B cell (primary cell): ENCODE data around the gene NUP62. TPM values are rescaled to one million over a fixed set of nuclear protein-coding genes. Genes with fewer than 3 reads are reported as not detected.

Source experiments
- ATAC-seq: fragments of 200-7000 bp; cut with Tn5 transposase; one replicate; pipeline ENCODE4 v1.10.0; 2021; ENCODE audit warnings: low read depth, mild to moderate bottlenecking, moderate number of reproducible peaks, moderate library complexity
- CTCF ChIA-PET: fragments of 350-600 bp; sonication (Branson Sonifier 250); formaldehyde crosslinking; loops from one replicate; lab custom pipeline; 2021; ENCODE audit warnings: antibody characterized with exemption, inconsistent platforms; lab: Charles Lee
- POLR2A ChIA-PET: fragments of 350-600 bp; sonication (Branson Sonifier 250); formaldehyde crosslinking; loops from one replicate; lab custom pipeline; 2021; ENCODE audit warnings: antibody characterized with exemption; lab: Charles Lee
- DNase-seq: peaks from one replicate; pipeline ENCODE4 v3.0.0; 2013
- H2AFZ ChIP-seq: 2 replicates; pipeline ENCODE4 v1.6.1; 2012; ENCODE audit warnings: mild to moderate bottlenecking, low read depth, low read length; ENCODE audit not compliant: insufficient read depth, poor library complexity, severe bottlenecking
- H3K27ac ChIP-seq, 2 donors: 1 replicate in 1 of 2; 2 replicates in 1 of 2; pipeline ENCODE4 v1.5.1; 2012 to 2013; ENCODE audit warnings: low read length in 2 of 2, mild to moderate bottlenecking in 2 of 2, moderate library complexity in 1 of 2
- H3K27me3 ChIP-seq, 4 experiments: fragments of 200-600 bp in 1 of 4; sonication (generic) in 1 of 4; replicated peaks in 1 of 4; 1 replicate in 2 of 4; 2 replicates in 2 of 4; pipeline versions ENCODE4 v1.6.1 to v1.7.0; 2013 to 2016; ENCODE audit warnings: low read length in 3 of 4, mild to moderate bottlenecking in 2 of 4, mixed read lengths in 1 of 4, moderate library complexity in 1 of 4; ENCODE audit not compliant: insufficient read depth in 4 of 4, control insufficient read depth in 3 of 4; ENCODE audit errors: control extremely low read depth in 1 of 4
- H3K36me3 ChIP-seq, 2 experiments: replicated peaks in 1 of 2; 1 replicate in 1 of 2; 2 replicates in 1 of 2; pipeline versions ENCODE4 v1.6.1 to v1.7.1; 2013; ENCODE audit warnings: low read length in 1 of 2; ENCODE audit not compliant: insufficient read depth in 2 of 2, control insufficient read depth in 1 of 2; ENCODE audit errors: control extremely low read depth in 1 of 2, extremely low read depth in 1 of 2
- H3K4me1 ChIP-seq, 2 donors: fragments of 200-600 bp in 1 of 2; sonication (generic) in 1 of 2; 1 replicate in 1 of 2; 2 replicates in 1 of 2; pipeline versions ENCODE4 v1.5.1 to v1.6.1; 2013 to 2017; ENCODE audit warnings: low read length in 2 of 2; ENCODE audit not compliant: control insufficient read depth in 2 of 2, insufficient read depth in 2 of 2
- H3K4me2 ChIP-seq: replicated peaks from 2 replicates; pipeline ENCODE3; 2012; ENCODE audit warnings: mild to moderate bottlenecking, low read depth, low read length; ENCODE audit not compliant: poor library complexity, severe bottlenecking
- H3K4me3 ChIP-seq, 5 experiments: fragments of 200-600 bp in 1 of 5; sonication (generic) in 1 of 5; 1 replicate in 3 of 5; 2 replicates in 2 of 5; pipeline versions ENCODE4 v1.5.1 to v1.7.0; 2011 to 2016; ENCODE audit warnings: low read length in 4 of 5, mild to moderate bottlenecking in 4 of 5, low read depth in 2 of 5, control low read depth in 1 of 5, moderate library complexity in 1 of 5; ENCODE audit not compliant: insufficient read depth in 1 of 5; ENCODE audit errors: control extremely low read depth in 1 of 5, extremely low read depth in 1 of 5
- H3K79me2 ChIP-seq: fragments of 200-600 bp; sonication (generic); one replicate; pipeline ENCODE4 v1.6.0; 2016; ENCODE audit warnings: low read length; ENCODE audit not compliant: control insufficient read depth, insufficient read depth
- H3K9ac ChIP-seq: fragments of 200-600 bp; sonication (generic); 2 replicates; pipeline ENCODE4 v1.6.1; 2017; ENCODE audit warnings: mild to moderate bottlenecking, low read length, moderate library complexity
- H3K9me3 ChIP-seq, 3 donors: one replicate each; pipeline versions ENCODE4 v1.6.1 to v1.7.1; 2013; ENCODE audit warnings: low read length in 2 of 3; ENCODE audit not compliant: control insufficient read depth in 2 of 3, insufficient read depth in 1 of 3; ENCODE audit errors: control extremely low read depth in 1 of 3
- H4K20me1 ChIP-seq: 2 replicates; pipeline ENCODE4 v1.6.0; 2012; ENCODE audit warnings: mild to moderate bottlenecking, low read length; ENCODE audit not compliant: insufficient read depth, control insufficient read depth, poor library complexity, severe bottlenecking
- H3K27ac Mint-ChIP-seq: one replicate; pipeline ENCODE4 v1.8.0; 2021; ENCODE audit warnings: mixed read lengths
- H3K27me3 Mint-ChIP-seq: one replicate; pipeline ENCODE4 v1.8.0; 2021; ENCODE audit warnings: mixed read lengths
- H3K4me1 Mint-ChIP-seq: one replicate; pipeline ENCODE4 v1.8.0; 2021; ENCODE audit warnings: mixed read lengths
- H3K4me3 Mint-ChIP-seq: one replicate; pipeline ENCODE4 v1.8.0; 2021; ENCODE audit warnings: mixed read lengths
- H3K9me3 Mint-ChIP-seq: one replicate; pipeline ENCODE4 v1.8.0; 2022; ENCODE audit warnings: mixed read lengths; ENCODE audit not compliant: insufficient read depth
- EZH2 ChIP-seq: IDR thresholded peaks from 2 replicates; pipeline ENCODE4 v1.6.1; 2012; ENCODE audit warnings: borderline replicate concordance, low read depth, mild to moderate bottlenecking, moderate library complexity, low read length; ENCODE audit not compliant: insufficient read depth, poor library complexity, severe bottlenecking
- WGBS: methylation state at CpG from one replicate; pipeline ENCODE4 v1.1.5; 2013; ENCODE audit warnings: missing lambda C conversion rate; ENCODE audit not compliant: insufficient coverage; 5-methylcytosine and 5-hydroxymethylcytosine counted together
- intact Hi-C: fragments of 100-400 bp; cut with micrococcal nuclease; formaldehyde crosslinking; loops from one replicate; pipeline ENCODE4 v1.10.0; 2022
- polyA plus RNA-seq: library from polyadenylated mRNA; depleted of rRNA; stranded (reverse); fragments of >200 nt; gene quantifications from 2 replicates; pipeline ENCODE4 v1.2.3, GENCODE V29; 2012
- total RNA-seq, 2 donors: library from RNA; stranded (reverse); fragments of 120-200 nt in 1 of 2; gene quantifications; 1 replicate in 1 of 2; 2 replicates in 1 of 2; pipeline versions ENCODE4 v1.2.3 to v1.2.4, GENCODE V29; 2013 to 2022
- TF ChIP-seq, protein P1 (sequence below): fragments of 200-600 bp; IDR thresholded peaks from one replicate; pipeline ENCODE4 v1.8.0; 2022; ENCODE audit warnings: antibody characterized with exemption, mild to moderate bottlenecking

NUP62 gene
- total and polyA plus RNA-seq, 2 donors (not counting 1 experiment from before 2014, with no cell fraction given) = 25.2 to 75.7 TPM

DNA sequence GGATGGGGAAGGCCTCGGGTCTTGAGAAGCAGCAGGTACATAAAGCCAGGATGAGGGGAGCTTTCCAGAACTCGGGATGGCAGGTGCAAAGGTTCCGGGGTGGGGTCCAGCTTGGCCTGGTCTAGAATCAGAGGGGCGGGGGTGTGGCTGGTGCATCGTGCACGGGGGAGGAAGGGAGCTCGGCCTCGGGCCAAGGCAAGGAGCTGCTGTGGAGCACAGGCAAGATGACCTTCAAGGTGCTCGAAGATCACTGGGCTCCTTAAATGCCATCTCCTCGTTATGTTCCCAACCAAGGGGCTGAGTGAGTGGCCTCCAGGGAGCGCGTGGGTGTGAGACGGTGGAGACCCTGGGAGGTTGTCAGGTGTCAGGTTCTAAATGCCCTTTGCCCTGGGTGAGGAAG, 47.8 kb upstream of the NUP62 start:
- 97% methylated on average over 13 of the region's 13 CpGs for WGBS
- H3K4me1 Mint-ChIP-seq = no peaks in the 10 kb centered on the region
- H3K4me2 ChIP-seq = no peak overlapping the region
- no peaks in the 10 kb centered on the region for H3K4me1 ChIP-seq
- H3K27ac ChIP-seq = no peak overlapping the region
- H2AFZ ChIP-seq = no peak overlapping the region
- no peaks in the 10 kb centered on the region for H3K9me3 Mint-ChIP-seq
- H3K79me2 ChIP-seq = no peaks in the 10 kb centered on the region
- ChIA-PET POLR2A (no interaction called here), CTCF (interaction anchor here (0.6 kb wide), 1 partner anchor 302 kb away, joined by 3 read pairs; no protein-coding TSS in a partner anchor)
- intact Hi-C loops = no loop called here
- no peaks in the 10 kb centered on the region for H3K27me3 ChIP-seq
- no peaks in the 10 kb centered on the region for H4K20me1 ChIP-seq
- H3K9me3 ChIP-seq = no peaks in the 10 kb centered on the region
- H3K9ac ChIP-seq = no peak overlapping the region
- H3K4me3 Mint-ChIP-seq = no peak overlapping the region
- H3K27ac Mint-ChIP-seq = no peak overlapping the region
- DNase-seq (no peak), ATAC-seq (no peak)
- no peaks in the 10 kb centered on the region for H3K27me3 Mint-ChIP-seq
- TF ChIP-seq EZH2 = no peak
- TF ChIP-seq, protein P1, sequence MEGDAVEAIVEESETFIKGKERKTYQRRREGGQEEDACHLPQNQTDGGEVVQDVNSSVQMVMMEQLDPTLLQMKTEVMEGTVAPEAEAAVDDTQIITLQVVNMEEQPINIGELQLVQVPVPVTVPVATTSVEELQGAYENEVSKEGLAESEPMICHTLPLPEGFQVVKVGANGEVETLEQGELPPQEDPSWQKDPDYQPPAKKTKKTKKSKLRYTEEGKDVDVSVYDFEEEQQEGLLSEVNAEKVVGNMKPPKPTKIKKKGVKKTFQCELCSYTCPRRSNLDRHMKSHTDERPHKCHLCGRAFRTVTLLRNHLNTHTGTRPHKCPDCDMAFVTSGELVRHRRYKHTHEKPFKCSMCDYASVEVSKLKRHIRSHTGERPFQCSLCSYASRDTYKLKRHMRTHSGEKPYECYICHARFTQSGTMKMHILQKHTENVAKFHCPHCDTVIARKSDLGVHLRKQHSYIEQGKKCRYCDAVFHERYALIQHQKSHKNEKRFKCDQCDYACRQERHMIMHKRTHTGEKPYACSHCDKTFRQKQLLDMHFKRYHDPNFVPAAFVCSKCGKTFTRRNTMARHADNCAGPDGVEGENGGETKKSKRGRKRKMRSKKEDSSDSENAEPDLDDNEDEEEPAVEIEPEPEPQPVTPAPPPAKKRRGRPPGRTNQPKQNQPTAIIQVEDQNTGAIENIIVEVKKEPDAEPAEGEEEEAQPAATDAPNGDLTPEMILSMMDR = no peak
- peaks cover 2 to 36% of the 10 kb centered on the region in 2 experiments for H3K36me3 ChIP-seq
- no peak overlapping the region for H3K4me3 ChIP-seq

DNA sequence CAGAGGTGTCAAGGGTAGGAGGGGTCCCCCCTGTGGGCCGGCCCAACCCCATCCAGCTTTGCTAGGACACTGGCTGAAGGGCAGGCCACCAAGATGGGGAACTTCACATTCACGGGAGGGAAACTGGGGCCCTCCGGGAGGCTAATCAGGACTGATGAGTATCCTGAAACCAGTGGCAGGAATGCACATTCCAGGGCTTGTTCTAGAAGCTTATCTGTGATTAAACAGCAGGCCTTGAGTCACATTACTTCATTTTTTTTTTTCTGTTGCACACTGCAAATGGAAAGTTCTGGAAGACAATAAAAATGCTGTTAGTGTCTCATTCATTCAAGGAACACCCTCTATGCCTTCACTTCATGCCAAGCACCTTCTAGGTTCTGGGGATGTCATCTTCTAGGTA, 47.2 kb upstream of the NUP62 start:
- no peaks in the 10 kb centered on the region for H3K4me1 ChIP-seq

More for the DNA sequence above, 47.2 kb upstream of the NUP62 start:
- no peaks in the 10 kb centered on the region for H4K20me1 ChIP-seq
- Mint-ChIP-seq H3K9me3 (no peaks in the 10 kb centered on the region), H3K4me1 (no peaks in the 10 kb centered on the region), H3K4me3 (no peak overlapping the region), H3K27me3 (no peaks in the 10 kb centered on the region), H3K27ac (peak overlapping the region; percentile 10)
- CTCF ChIA-PET = no interaction called here
- no peak overlapping the region for H3K27ac ChIP-seq
- no peak overlapping the region for H3K4me3 ChIP-seq
- H3K4me2 ChIP-seq = no peak overlapping the region
- H3K9ac ChIP-seq = no peak overlapping the region
- peaks cover 2 to 31% of the 10 kb centered on the region in 2 experiments for H3K36me3 ChIP-seq
- H3K79me2 ChIP-seq = no peaks in the 10 kb centered on the region
- no peak for DNase-seq
- POLR2A ChIA-PET = no interaction called here
- no peak overlapping the region for H2AFZ ChIP-seq
- no peak for ATAC-seq
- WGBS = 97% methylated on average over 3 of the region's 3 CpGs
- H3K27me3 ChIP-seq = no peaks in the 10 kb centered on the region
- TF ChIP-seq EZH2 = no peak
- TF ChIP-seq, protein P1 = no peak
- intact Hi-C loops = no loop called here
- H3K9me3 ChIP-seq = no peaks in the 10 kb centered on the region
